Activated T-helper 17 cell treated with anti-CD3 and anti-CD28 coated beads, Interleukin-2, amount 50 U/mL, for 72 hours (primary cell): ENCODE results near the gene MEIKIN. TPM values are rescaled to one million over a fixed set of nuclear protein-coding genes. Genes with fewer than 3 reads are reported as not detected.
"Not testable (repeated sequence)": the region's sequence is repeated elsewhere in the genome, so short reads cannot be mapped to it uniquely, and the experiment has no call there.

Experiments used
- ATAC-seq: fragments of 150-1000 bp; cut with Tn5 transposase; replicated peaks from 2 replicates; pipeline ENCODE4 v1.10.0; 2021; ENCODE audit warnings: mild to moderate bottlenecking, moderate library complexity
- H3K27ac Mint-ChIP-seq: one replicate; pipeline ENCODE4 v1.8.0; 2022; ENCODE audit warnings: mixed read lengths
- H3K27me3 Mint-ChIP-seq: one replicate; pipeline ENCODE4 v1.8.0; 2022; ENCODE audit warnings: mixed read lengths
- H3K36me3 Mint-ChIP-seq: one replicate; pipeline ENCODE4 v1.8.0; 2022; ENCODE audit warnings: low read depth, mild to moderate bottlenecking, mixed read lengths
- H3K4me1 Mint-ChIP-seq: one replicate; pipeline ENCODE4 v1.8.0; 2022; ENCODE audit warnings: mixed read lengths
- H3K4me3 Mint-ChIP-seq: one replicate; pipeline ENCODE4 v1.8.0; 2022; ENCODE audit warnings: mild to moderate bottlenecking, mixed read lengths
- H3K9me3 Mint-ChIP-seq: one replicate; pipeline ENCODE4 v1.8.0; 2022; ENCODE audit warnings: mixed read lengths
- total RNA-seq, 2 donors: library from RNA; stranded (reverse); gene quantifications; one replicate each; pipeline ENCODE4 v1.2.3, GENCODE V29; 2022

The MEIKIN gene
- total RNA-seq, 2 donors from 2014 or later: not detected

- Mint-ChIP-seq H3K36me3 (no peaks in the 10 kb centered on the region), H3K27ac (no peak overlapping the region), H3K27me3 (peaks cover 4% of the 10 kb centered on the region), H3K4me3 (no peak overlapping the region), H3K4me1 (peaks cover 13% of the 10 kb centered on the region), H3K9me3 (peaks cover 37% of the 10 kb centered on the region)
- no peak for ATAC-seq
These were observed 45.8 kb downstream of the MEIKIN start for GRCh38 chr5:131899686-131900085.

DNA sequence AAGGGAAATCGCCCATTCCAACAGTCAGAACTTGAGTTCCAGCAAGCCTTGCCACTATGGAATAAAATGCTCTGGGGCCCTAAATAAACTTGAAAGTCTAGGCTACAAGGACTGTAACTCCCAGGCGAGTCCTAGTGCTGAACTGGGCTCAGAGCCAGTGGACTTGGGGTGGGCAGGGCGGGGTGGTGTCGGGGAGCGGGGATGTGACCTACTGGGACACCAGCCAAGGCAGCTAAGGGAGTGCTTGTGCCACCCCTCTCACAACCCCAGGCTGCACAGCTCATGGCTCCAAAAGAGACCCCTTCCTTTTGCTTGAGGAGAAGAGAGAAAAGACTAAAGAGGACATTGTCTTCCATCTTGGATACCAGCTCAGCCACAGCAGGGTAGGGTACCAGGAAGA is 61.5 kb downstream of the MEIKIN start:
- no peaks in the 10 kb centered on the region for H3K9me3 Mint-ChIP-seq
- no peaks in the 10 kb centered on the region for H3K4me1 Mint-ChIP-seq
- H3K27me3 Mint-ChIP-seq: no peaks in the 10 kb centered on the region
- H3K27ac Mint-ChIP-seq: no peak overlapping the region
- no peaks in the 10 kb centered on the region for H3K36me3 Mint-ChIP-seq
- no peak overlapping the region for H3K4me3 Mint-ChIP-seq
- ATAC-seq: no peak

DNA sequence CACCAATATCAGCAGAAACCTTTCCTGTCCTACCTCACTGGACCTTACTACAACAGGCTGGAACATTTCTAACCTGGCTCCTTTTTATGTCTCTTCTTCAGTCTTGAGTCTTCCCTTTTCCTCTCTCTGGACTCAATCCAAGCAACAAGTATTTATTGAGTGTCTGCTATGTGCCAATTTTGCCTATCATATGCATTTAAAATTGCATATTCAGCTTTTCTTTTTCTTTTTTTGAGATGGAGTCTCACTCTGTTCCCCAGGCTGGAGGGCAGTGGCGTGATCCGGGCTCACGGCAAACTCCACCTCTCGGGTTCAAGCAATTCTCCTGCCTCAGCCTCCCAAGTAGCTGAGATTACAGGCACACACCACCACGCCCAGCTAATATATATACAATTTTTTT is 65.8 kb downstream of the MEIKIN start:
- Mint-ChIP-seq H3K4me1 (no peaks in the 10 kb centered on the region), H3K9me3 (no peaks in the 10 kb centered on the region), H3K27ac (no peak overlapping the region), H3K4me3 (no peak overlapping the region), H3K27me3 (no peaks in the 10 kb centered on the region), H3K36me3 (no peaks in the 10 kb centered on the region)
- no peak for ATAC-seq

GRCh38 chr5:131877873-131878272 is 67.6 kb downstream of the MEIKIN start:
- no peaks in the 10 kb centered on the region for H3K27me3 Mint-ChIP-seq
- no peak overlapping the region for H3K4me3 Mint-ChIP-seq
- no peaks in the 10 kb centered on the region for H3K9me3 Mint-ChIP-seq
- no peak for ATAC-seq
- H3K4me1 Mint-ChIP-seq: no peaks in the 10 kb centered on the region
- H3K27ac Mint-ChIP-seq: no peak overlapping the region
- no peaks in the 10 kb centered on the region for H3K36me3 Mint-ChIP-seq

DNA sequence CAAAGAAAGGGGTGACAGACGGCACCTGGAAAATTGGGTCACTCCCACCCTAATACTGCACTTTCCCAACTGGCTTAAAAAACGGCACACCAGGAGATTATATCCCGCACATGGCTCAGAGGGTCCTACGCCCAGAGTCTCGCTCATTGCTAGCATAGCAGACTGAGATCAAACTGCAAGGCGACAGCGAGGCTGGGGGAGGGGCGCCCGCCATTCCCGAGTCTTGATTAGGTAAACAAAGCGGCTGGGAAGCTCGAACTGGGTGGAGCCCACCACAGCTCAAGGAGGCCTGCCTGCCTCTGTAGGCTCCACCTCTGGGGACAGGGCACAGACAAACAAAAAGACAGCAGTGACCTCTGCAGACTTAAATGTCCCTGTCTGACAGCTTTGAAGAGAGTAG is 74.2 kb downstream of the MEIKIN start:
- not testable (repeated sequence) for H3K27ac Mint-ChIP-seq, ATAC-seq, H3K27me3 Mint-ChIP-seq, H3K36me3 Mint-ChIP-seq, H3K9me3 Mint-ChIP-seq, H3K4me3 Mint-ChIP-seq, H3K4me1 Mint-ChIP-seq

DNA sequence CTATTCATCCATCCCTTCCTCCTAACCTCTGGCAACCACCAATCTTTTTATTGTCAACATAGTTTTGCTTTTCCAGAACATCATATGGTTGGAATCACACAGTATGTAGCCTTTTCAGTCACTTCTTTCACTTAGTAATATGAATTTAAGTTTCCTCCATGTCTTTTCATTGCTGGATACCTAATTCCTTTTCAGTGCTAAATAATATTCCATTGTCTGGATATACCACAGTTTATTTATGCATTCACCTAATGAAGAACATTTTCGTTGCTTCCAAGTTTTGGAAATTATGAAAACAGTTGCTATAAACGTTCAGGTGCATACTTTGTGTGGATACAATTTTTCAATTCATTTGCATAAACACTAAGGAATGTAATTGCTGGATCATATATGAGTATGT is 77.9 kb downstream of the MEIKIN start:
- no peaks in the 10 kb centered on the region for H3K36me3 Mint-ChIP-seq
- H3K4me1 Mint-ChIP-seq: no peaks in the 10 kb centered on the region
- no peak overlapping the region for H3K27ac Mint-ChIP-seq
- ATAC-seq: no peak
- peaks cover 3% of the 10 kb centered on the region for H3K27me3 Mint-ChIP-seq
- peaks cover 23% of the 10 kb centered on the region for H3K9me3 Mint-ChIP-seq
- H3K4me3 Mint-ChIP-seq: no peak overlapping the region

GRCh38 chr5:131863700-131864099 is 81.8 kb downstream of the MEIKIN start:
- Mint-ChIP-seq H3K4me3 (no peak overlapping the region), H3K9me3 (peaks cover 17% of the 10 kb centered on the region), H3K36me3 (no peaks in the 10 kb centered on the region), H3K4me1 (no peaks in the 10 kb centered on the region), H3K27ac (no peak overlapping the region), H3K27me3 (no peaks in the 10 kb centered on the region)
- no peak for ATAC-seq

GRCh38 chr5:131857388-131857787 is 88.1 kb downstream of the MEIKIN start:
- Mint-ChIP-seq H3K4me1 (peaks cover 22% of the 10 kb centered on the region), H3K4me3 (no peak overlapping the region), H3K27me3 (no peaks in the 10 kb centered on the region)

GRCh38 chr5:131855452-131855851 is 90.0 kb downstream of the MEIKIN start:
- no peak overlapping the region for H3K4me3 Mint-ChIP-seq
- ATAC-seq: no peak
- peaks cover 17% of the 10 kb centered on the region for H3K9me3 Mint-ChIP-seq
- H3K4me1 Mint-ChIP-seq: peaks cover 22% of the 10 kb centered on the region
- no peaks in the 10 kb centered on the region for H3K27me3 Mint-ChIP-seq
- peak overlapping the region; percentile 18 for H3K27ac Mint-ChIP-seq
- H3K36me3 Mint-ChIP-seq: no peaks in the 10 kb centered on the region

More at GRCh38 chr5:131857388-131857787, 88.1 kb downstream of the MEIKIN start:
- ATAC-seq: no peak
- H3K9me3 Mint-ChIP-seq: peaks cover 11% of the 10 kb centered on the region
- no peaks in the 10 kb centered on the region for H3K36me3 Mint-ChIP-seq
- no peak overlapping the region for H3K27ac Mint-ChIP-seq

DNA sequence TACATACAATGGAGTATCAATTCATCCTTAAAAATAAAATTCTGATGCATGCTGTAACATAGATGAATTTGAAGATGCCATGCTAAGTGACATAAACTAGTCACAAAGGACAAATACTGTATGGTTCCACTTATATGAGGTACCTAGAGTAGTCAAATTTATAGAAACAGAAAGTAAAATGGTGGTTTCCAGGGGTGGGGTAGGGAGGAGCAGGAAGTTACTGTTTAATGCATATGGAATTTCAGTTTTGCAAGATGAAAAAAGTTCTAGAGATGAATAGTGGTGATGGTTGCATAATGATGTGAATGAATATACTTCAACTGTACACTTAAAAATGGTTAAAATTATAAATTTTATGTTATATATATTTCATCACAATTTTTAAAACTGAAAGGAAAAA is 91.3 kb downstream of the MEIKIN start:
- Mint-ChIP-seq H3K27me3 (no peaks in the 10 kb centered on the region), H3K4me1 (peaks cover 22% of the 10 kb centered on the region), H3K9me3 (peaks cover 28% of the 10 kb centered on the region), H3K4me3 (peak overlapping the region; percentile 10), H3K27ac (no peak overlapping the region), H3K36me3 (no peaks in the 10 kb centered on the region)
- ATAC-seq: peak; percentile 91

DNA sequence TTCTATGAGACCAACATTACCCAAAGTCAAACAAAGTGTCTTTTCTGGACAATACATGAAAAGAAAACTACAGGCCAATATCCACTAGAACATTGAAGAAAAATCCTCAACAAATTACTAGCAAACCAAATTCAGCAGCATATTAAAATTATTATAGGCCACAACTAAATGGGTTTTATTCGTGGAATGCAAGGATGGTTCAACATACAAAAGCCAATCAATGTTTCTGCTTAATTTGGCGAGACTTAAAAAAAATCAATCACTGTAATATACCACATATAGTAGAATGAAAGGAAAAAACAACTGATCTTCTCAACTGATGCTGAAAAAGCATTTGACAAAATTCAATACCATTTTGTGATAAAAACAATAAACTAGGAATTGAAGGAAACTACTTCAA is 96.8 kb downstream of the MEIKIN start:
- Mint-ChIP-seq H3K9me3 (peaks cover 32% of the 10 kb centered on the region), H3K4me3 (no peak overlapping the region), H3K27me3 (no peaks in the 10 kb centered on the region), H3K27ac (no peak overlapping the region), H3K4me1 (peaks cover 7% of the 10 kb centered on the region), H3K36me3 (no peaks in the 10 kb centered on the region)
- no peak for ATAC-seq

GRCh38 chr5:131846536-131846935 is 98.9 kb downstream of the MEIKIN start:
- no peak overlapping the region for H3K4me3 Mint-ChIP-seq
- H3K27ac Mint-ChIP-seq: no peak overlapping the region
- no peak for ATAC-seq
- no peaks in the 10 kb centered on the region for H3K36me3 Mint-ChIP-seq
- H3K9me3 Mint-ChIP-seq: peaks cover 27% of the 10 kb centered on the region
- no peaks in the 10 kb centered on the region for H3K27me3 Mint-ChIP-seq
- H3K4me1 Mint-ChIP-seq: no peaks in the 10 kb centered on the region

DNA sequence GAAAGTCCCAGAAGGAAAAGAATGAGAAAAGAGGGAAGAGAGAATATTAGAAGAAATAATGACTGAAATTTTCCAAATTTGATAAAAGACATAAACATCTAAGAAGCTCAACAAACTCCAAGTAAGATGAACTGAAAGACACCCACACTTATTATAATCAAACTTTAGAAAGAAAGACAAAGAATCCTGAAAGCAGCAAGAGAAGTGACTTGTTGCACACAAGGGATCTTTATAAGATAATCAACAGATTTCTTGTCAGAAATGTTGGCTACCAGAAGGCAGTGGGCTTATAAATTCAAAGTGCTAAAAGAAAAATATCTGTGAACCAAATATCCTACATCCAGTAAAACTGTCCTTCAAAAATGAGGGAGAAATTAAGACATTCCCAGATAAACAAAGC is 99.6 kb downstream of the MEIKIN start:
- Mint-ChIP-seq H3K36me3 (no peaks in the 10 kb centered on the region), H3K4me3 (no peak overlapping the region), H3K27me3 (no peaks in the 10 kb centered on the region), H3K4me1 (no peaks in the 10 kb centered on the region), H3K9me3 (peaks cover 29% of the 10 kb centered on the region), H3K27ac (no peak overlapping the region)
- ATAC-seq: no peak

- not testable (repeated sequence) for H3K36me3 Mint-ChIP-seq, H3K27me3 Mint-ChIP-seq, H3K27ac Mint-ChIP-seq, H3K4me1 Mint-ChIP-seq, ATAC-seq, H3K4me3 Mint-ChIP-seq
- peaks cover 22% of the 10 kb centered on the region for H3K9me3 Mint-ChIP-seq
These were observed 102.5 kb downstream of the MEIKIN start for GRCh38 chr5:131842971-131843370.

GRCh38 chr5:131832702-131833101 is 112.8 kb downstream of the MEIKIN start:
- not testable (repeated sequence) for H3K27me3 Mint-ChIP-seq, H3K9me3 Mint-ChIP-seq

GRCh38 chr5:131825404-131826013 is 120.0 kb downstream of the MEIKIN start:
- no peaks in the 10 kb centered on the region for H3K9me3 Mint-ChIP-seq
- no peak for ATAC-seq
- no peak overlapping the region for H3K27ac Mint-ChIP-seq
- H3K4me3 Mint-ChIP-seq: no peak overlapping the region
- peaks cover 2% of the 10 kb centered on the region for H3K27me3 Mint-ChIP-seq
- no peaks in the 10 kb centered on the region for H3K36me3 Mint-ChIP-seq
- H3K4me1 Mint-ChIP-seq: no peaks in the 10 kb centered on the region

More at GRCh38 chr5:131832702-131833101, 112.8 kb downstream of the MEIKIN start:
- H3K4me3 Mint-ChIP-seq, H3K27ac Mint-ChIP-seq, H3K36me3 Mint-ChIP-seq, H3K4me1 Mint-ChIP-seq, ATAC-seq: not testable (repeated sequence)
